Esophagus (tissue), 2 donors: ENCODE measurements around the gene TESK2. TPM values are rescaled to one million over a fixed set of nuclear protein-coding genes. Genes with fewer than 3 reads are reported as not detected.

Experiments
- H3K27ac ChIP-seq, 2 donors: one replicate each; pipeline ENCODE4 v1.5.1; 2013; ENCODE audit warnings: low read depth in 2 of 2, mild to moderate bottlenecking in 2 of 2, inconsistent platforms in 1 of 2, low read length in 1 of 2, moderate library complexity in 1 of 2
- H3K27me3 ChIP-seq, 2 donors: one replicate each; pipeline ENCODE4 v1.6.1; 2013; ENCODE audit warnings: low read length in 2 of 2, control low read depth in 1 of 2, mild to moderate bottlenecking in 1 of 2; ENCODE audit not compliant: insufficient read depth in 2 of 2, control insufficient read depth in 1 of 2
- H3K36me3 ChIP-seq, 2 donors: one replicate each; pipeline ENCODE4 v1.6.1; 2013; ENCODE audit warnings: low read length in 1 of 2; ENCODE audit not compliant: control insufficient read depth in 2 of 2, insufficient read depth in 2 of 2
- H3K4me1 ChIP-seq, 2 donors: one replicate each; pipeline ENCODE4 v1.6.1; 2013; ENCODE audit warnings: low read length in 1 of 2; ENCODE audit not compliant: control insufficient read depth in 2 of 2, insufficient read depth in 2 of 2
- H3K4me3 ChIP-seq, 2 donors: one replicate each; pipeline ENCODE4 v1.5.1; 2013; ENCODE audit warnings: low read length in 2 of 2, mild to moderate bottlenecking in 2 of 2, low read depth in 1 of 2, moderate library complexity in 1 of 2
- H3K9me3 ChIP-seq, 2 donors: one replicate each; pipeline ENCODE4 v1.6.1; 2013; ENCODE audit warnings: mild to moderate bottlenecking in 2 of 2, low read depth in 1 of 2, low read length in 1 of 2, moderate library complexity in 1 of 2; ENCODE audit not compliant: control insufficient read depth in 2 of 2, insufficient read depth in 1 of 2
- WGBS, 2 donors: extraction: QIAGEN DNeasy Blood & Tissue Kit; methylation state at CpG; one replicate each; pipeline ENCODE4 v1.1.7; 2013; 5-methylcytosine and 5-hydroxymethylcytosine counted together
- polyA plus RNA-seq, 2 donors: library from polyadenylated mRNA; stranded (reverse); fragments of 200-250 nt; gene quantifications; one replicate each; pipeline ENCODE4 v1.2.3, GENCODE V29; 2013
- donor health status: healthy with polysubstance abuse.
- donor health status: Bipolar disorder and iron deficiency.

Gene TESK2
- polyA plus RNA-seq, 2 donors = 4.0 to 4.3 TPM

- H3K4me1 ChIP-seq = peaks cover 0 to 4% of the 10 kb centered on the region in 2 donors
- H3K9me3 ChIP-seq = no peaks in the 10 kb centered on the region
- no peaks in the 10 kb centered on the region for H3K27me3 ChIP-seq
- 59 to 70% methylated on average over 4 of the region's 4 CpGs for WGBS, 2 donors
- no peak overlapping the region for H3K4me3 ChIP-seq
- H3K36me3 ChIP-seq = no peaks in the 10 kb centered on the region
- no peak overlapping the region for H3K27ac ChIP-seq
Observed at GRCh38 chr1:45407629-45408287, 83.2 kb downstream of the TESK2 start.

DNA sequence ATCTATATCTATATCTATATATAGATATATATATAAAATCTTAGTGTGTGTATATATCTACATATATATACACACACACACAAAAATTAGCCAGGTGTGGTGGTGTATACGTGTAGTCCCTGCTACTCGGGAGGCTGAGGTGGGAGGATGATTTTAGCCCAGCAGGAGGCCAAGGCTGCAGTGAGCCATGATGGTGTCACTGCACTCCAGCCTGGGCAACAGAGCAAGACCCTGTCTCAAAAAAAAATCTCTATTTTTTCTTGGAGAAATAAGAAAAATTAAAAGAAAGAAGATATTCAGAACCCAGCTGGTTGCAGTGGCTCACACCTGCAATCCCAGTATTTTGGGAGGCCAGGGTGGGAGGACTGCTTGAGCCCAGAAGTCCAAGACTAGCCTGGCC lies 85.3 kb downstream of the TESK2 start:
- no peaks in the 10 kb centered on the region for H3K4me1 ChIP-seq
- H3K36me3 ChIP-seq = no peaks in the 10 kb centered on the region
- H3K4me3 ChIP-seq = no peak overlapping the region
- 95% methylated on average over 2 of the region's 2 CpGs for WGBS, 2 donors
- no peaks in the 10 kb centered on the region for H3K9me3 ChIP-seq
- H3K27me3 ChIP-seq = no peaks in the 10 kb centered on the region
- no peak overlapping the region for H3K27ac ChIP-seq

- WGBS, 2 donors = 68 to 78% methylated on average over 1 of the region's 1 CpG
- no peaks in the 10 kb centered on the region for H3K27me3 ChIP-seq
- H3K27ac ChIP-seq = no peak overlapping the region
- no peak overlapping the region for H3K4me3 ChIP-seq
- H3K4me1 ChIP-seq = no peaks in the 10 kb centered on the region
- no peaks in the 10 kb centered on the region for H3K36me3 ChIP-seq
- no peaks in the 10 kb centered on the region for H3K9me3 ChIP-seq
Observed at GRCh38 chr1:45403718-45404117, 87.2 kb downstream of the TESK2 start.

DNA sequence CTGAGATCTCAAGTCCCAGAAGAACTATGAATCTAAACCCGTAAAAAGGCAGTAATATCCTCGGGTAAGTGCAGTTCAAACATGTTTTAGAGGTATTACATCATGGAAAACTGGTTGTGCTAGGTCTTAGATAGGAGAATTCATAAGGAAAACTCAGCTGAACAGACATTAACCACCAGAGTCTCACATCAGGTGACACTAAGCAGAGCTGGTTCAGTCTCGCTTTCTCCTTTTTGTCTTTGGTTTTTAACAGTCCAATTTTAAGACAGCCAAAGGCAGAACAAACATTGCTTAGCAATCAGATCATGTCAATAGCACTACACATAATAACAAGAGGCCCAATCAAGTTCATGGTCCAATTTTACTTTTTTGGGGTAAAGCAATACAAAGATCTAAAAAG lies 87.7 kb downstream of the TESK2 start:
- H3K4me1 ChIP-seq = no peaks in the 10 kb centered on the region
- H3K27me3 ChIP-seq = no peaks in the 10 kb centered on the region
- H3K4me3 ChIP-seq = no peak overlapping the region
- 48 to 52% methylated on average over 3 of the region's 3 CpGs for whole genome bisulfite sequencing, 2 donors
- no peaks in the 10 kb centered on the region for H3K36me3 ChIP-seq
- H3K27ac ChIP-seq = peak overlapping the region in 1 of 2 donors; percentile 85
- H3K9me3 ChIP-seq = no peaks in the 10 kb centered on the region

- Histone ChIP-seq H3K27me3 (no peaks in the 10 kb centered on the region), H3K9me3 (no peaks in the 10 kb centered on the region), H3K27ac (no peak overlapping the region), H3K36me3 (no peaks in the 10 kb centered on the region), H3K4me3 (no peak overlapping the region), H3K4me1 (no peaks in the 10 kb centered on the region)
- WGBS, 2 donors = 68 to 73% methylated on average over 2 of the region's 2 CpGs
Observed at GRCh38 chr1:45401524-45401923, 89.4 kb downstream of the TESK2 start.

GRCh38 chr1:45400049-45400448 lies 90.9 kb downstream of the TESK2 start:
- Histone ChIP-seq H3K4me1 (no peaks in the 10 kb centered on the region), H3K9me3 (no peaks in the 10 kb centered on the region), H3K36me3 (no peaks in the 10 kb centered on the region), H3K27ac (no peak overlapping the region), H3K4me3 (no peak overlapping the region), H3K27me3 (no peaks in the 10 kb centered on the region)
- WGBS, 2 donors = 81 to 82% methylated on average over 3 of the region's 3 CpGs

DNA sequence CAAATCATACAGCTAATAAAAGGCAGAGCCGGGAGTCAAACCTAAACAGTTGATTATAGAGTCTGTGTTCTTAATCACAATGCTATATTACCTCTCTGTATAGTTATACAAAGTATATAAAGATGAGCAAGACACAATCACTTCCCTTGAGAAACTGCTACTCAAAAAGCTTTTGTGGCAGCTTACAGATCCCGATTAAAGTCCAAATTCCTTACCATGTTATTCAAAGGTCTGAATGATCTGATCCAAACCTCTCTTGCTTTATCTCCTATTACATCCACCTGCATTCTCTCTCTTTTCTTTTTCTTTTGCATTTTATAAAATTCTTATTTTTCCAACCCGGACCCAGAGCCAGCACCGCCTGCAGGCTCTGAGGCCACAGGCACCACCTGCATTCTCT lies 93.7 kb downstream of the TESK2 start:
- Histone ChIP-seq H3K4me3 (no peak overlapping the region), H3K27ac (no peak overlapping the region), H3K27me3 (no peaks in the 10 kb centered on the region), H3K36me3 (no peaks in the 10 kb centered on the region), H3K9me3 (no peaks in the 10 kb centered on the region), H3K4me1 (no peaks in the 10 kb centered on the region)
- WGBS, 2 donors = 89 to 95% methylated on average over 4 of the region's 4 CpGs

DNA sequence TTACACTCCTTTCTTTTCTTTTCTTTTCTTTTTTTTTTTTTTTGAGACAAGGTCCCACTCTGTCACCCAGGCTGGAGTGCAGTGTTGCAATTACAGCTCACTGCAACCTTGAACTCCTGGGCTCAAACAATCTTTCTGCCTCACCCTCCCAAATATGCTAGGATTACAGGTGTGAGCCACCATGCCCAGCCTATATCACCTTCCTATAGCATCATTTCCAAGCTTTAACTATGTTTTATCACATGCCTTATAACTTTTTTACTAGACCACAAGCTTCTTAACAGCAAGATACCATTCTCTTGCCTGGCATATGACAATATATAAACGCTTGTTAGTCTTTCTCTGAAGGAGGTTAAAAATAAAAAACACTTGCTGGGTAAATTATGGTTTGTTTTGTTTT lies 95.4 kb downstream of the TESK2 start:
- no peaks in the 10 kb centered on the region for H3K9me3 ChIP-seq
- no peak overlapping the region for H3K27ac ChIP-seq
- H3K4me3 ChIP-seq = no peak overlapping the region
- WGBS, 2 donors = 94 to 97% methylated on average over 1 of the region's 1 CpG
- H3K36me3 ChIP-seq = no peaks in the 10 kb centered on the region
- H3K4me1 ChIP-seq = no peaks in the 10 kb centered on the region
- H3K27me3 ChIP-seq = no peaks in the 10 kb centered on the region

GRCh38 chr1:45395051-45395450 lies 95.9 kb downstream of the TESK2 start:
- no peaks in the 10 kb centered on the region for H3K9me3 ChIP-seq
- H3K27ac ChIP-seq = no peak overlapping the region
- H3K27me3 ChIP-seq = no peaks in the 10 kb centered on the region
- WGBS, 2 donors = 51 to 68% methylated on average over 2 of the region's 2 CpGs
- H3K4me3 ChIP-seq = no peak overlapping the region
- H3K4me1 ChIP-seq = no peaks in the 10 kb centered on the region
- H3K36me3 ChIP-seq = no peaks in the 10 kb centered on the region

DNA sequence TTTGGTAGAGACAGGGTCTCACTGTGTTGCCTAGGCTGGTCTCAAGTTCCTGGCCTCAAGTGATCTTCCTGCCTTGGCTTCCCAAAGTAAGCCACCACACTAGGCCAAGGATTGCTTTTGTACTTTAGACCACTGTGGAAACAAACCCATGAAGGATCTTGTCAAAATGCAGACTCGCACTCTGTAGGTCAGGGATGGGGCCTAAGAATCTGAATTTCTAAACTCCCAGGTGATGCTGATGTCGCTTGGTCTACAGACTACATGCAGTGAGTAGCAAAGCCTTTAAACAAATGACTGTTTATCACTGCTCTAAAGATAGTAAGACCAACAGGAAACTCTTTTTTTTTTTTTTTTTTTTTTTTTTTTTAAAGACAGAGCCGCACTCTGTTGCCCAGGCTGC lies 96.6 kb downstream of the TESK2 start:
- Histone ChIP-seq H3K27ac (peak overlapping the region in 1 of 2 donors; percentile 29), H3K27me3 (no peaks in the 10 kb centered on the region), H3K36me3 (no peaks in the 10 kb centered on the region), H3K4me1 (no peaks in the 10 kb centered on the region), H3K9me3 (no peaks in the 10 kb centered on the region), H3K4me3 (no peak overlapping the region)
- 84 to 88% methylated on average over 3 of the region's 3 CpGs for WGBS, 2 donors
